NT2/D1 (cell line): ENCODE data around the gene NPLOC4.

Experiments used
- DNase-seq: peaks from one replicate; pipeline ENCODE4 v3.0.0-alpha.2; 2011; ENCODE audit warnings: low read depth, low spot score
- H3K27me3 ChIP-seq: 2 replicates; pipeline ENCODE4 v1.6.0; 2011; ENCODE audit warnings: mild to moderate bottlenecking; ENCODE audit not compliant: insufficient read length, insufficient read depth
- H3K36me3 ChIP-seq: 2 replicates; pipeline ENCODE4 v1.6.1; 2011; ENCODE audit warnings: mild to moderate bottlenecking, low read length, mixed read lengths; ENCODE audit not compliant: insufficient read depth, insufficient read length
- H3K4me1 ChIP-seq: 2 replicates; pipeline ENCODE4 v1.5.1; 2011; ENCODE audit not compliant: insufficient read depth, insufficient read length
- H3K4me3 ChIP-seq: 2 replicates; pipeline ENCODE4 v1.5.1; 2011; ENCODE audit warnings: low read depth; ENCODE audit not compliant: insufficient read length
- H3K9ac ChIP-seq: 2 replicates; pipeline ENCODE4 v1.6.0; 2011; ENCODE audit warnings: low read depth; ENCODE audit not compliant: insufficient read length
- H3K9me3 ChIP-seq: 2 replicates; pipeline ENCODE4 v1.5.1; 2011; ENCODE audit warnings: mild to moderate bottlenecking, low read length; ENCODE audit not compliant: insufficient read depth
- SUZ12 ChIP-seq: IDR thresholded peaks from 2 replicates; pipeline ENCODE4 v1.6.1; 2011; ENCODE audit not compliant: insufficient read length, insufficient read depth; ENCODE audit errors: extremely low read depth
- YY1 ChIP-seq: IDR thresholded peaks from 2 replicates; pipeline ENCODE4 v1.6.1; 2011; ENCODE audit not compliant: insufficient read length, insufficient read depth
- ZNF274 ChIP-seq: IDR thresholded peaks from 2 replicates; pipeline ENCODE4 v1.6.1; 2011; ENCODE audit warnings: mild to moderate bottlenecking, low read depth, low read length

NPLOC4 gene

GRCh38 chr17:81609541-81610311, 27.2 kb downstream of the NPLOC4 start:
- no peak for TF ChIP-seq YY1
- TF ChIP-seq SUZ12, result no peak
- no peak for TF ChIP-seq ZNF274
- peaks cover 85% of the 10 kb centered on the region for H3K36me3 ChIP-seq

GRCh38 chr17:81608605-81609004, 28.3 kb downstream of the NPLOC4 start:
- no peaks in the 10 kb centered on the region for H3K27me3 ChIP-seq
- DNase-seq, result no peak
- no peak overlapping the region for H3K9ac ChIP-seq
- no peak overlapping the region for H3K4me3 ChIP-seq
- peaks cover 86% of the 10 kb centered on the region for H3K36me3 ChIP-seq
- no peak for TF ChIP-seq SUZ12
- no peak for TF ChIP-seq ZNF274
- no peak for TF ChIP-seq YY1
- no peaks in the 10 kb centered on the region for H3K9me3 ChIP-seq
- no peaks in the 10 kb centered on the region for H3K4me1 ChIP-seq

More at GRCh38 chr17:81609541-81610311, 27.2 kb downstream of the NPLOC4 start:
- Histone ChIP-seq H3K9me3 (no peaks in the 10 kb centered on the region), H3K4me1 (no peaks in the 10 kb centered on the region), H3K4me3 (no peak overlapping the region), H3K27me3 (no peaks in the 10 kb centered on the region), H3K9ac (no peak overlapping the region)
- no peak for DNase-seq

- no peak for DNase-seq
- H3K27me3 ChIP-seq, result no peaks in the 10 kb centered on the region
- no peak overlapping the region for H3K9ac ChIP-seq
- peaks cover 86% of the 10 kb centered on the region for H3K36me3 ChIP-seq
- H3K4me3 ChIP-seq, result no peak overlapping the region
- no peaks in the 10 kb centered on the region for H3K9me3 ChIP-seq
- no peaks in the 10 kb centered on the region for H3K4me1 ChIP-seq
- TF ChIP-seq ZNF274 (no peak), SUZ12 (no peak), YY1 (no peak)
Observed at GRCh38 chr17:81608082-81608481, 28.8 kb downstream of the NPLOC4 start.

GRCh38 chr17:81607431-81607830, 29.5 kb downstream of the NPLOC4 start:
- Histone ChIP-seq H3K9me3 (no peaks in the 10 kb centered on the region), H3K9ac (no peak overlapping the region), H3K4me1 (no peaks in the 10 kb centered on the region), H3K4me3 (no peak overlapping the region), H3K27me3 (no peaks in the 10 kb centered on the region), H3K36me3 (peaks cover 86% of the 10 kb centered on the region)
- no peak for DNase-seq
- TF ChIP-seq YY1, result no peak
- TF ChIP-seq SUZ12, result no peak
- TF ChIP-seq ZNF274, result no peak

- no peaks in the 10 kb centered on the region for H3K4me1 ChIP-seq
- H3K9me3 ChIP-seq, result no peaks in the 10 kb centered on the region
- TF ChIP-seq YY1, result no peak
- no peak for TF ChIP-seq ZNF274
- no peak for TF ChIP-seq SUZ12
- H3K4me3 ChIP-seq, result no peak overlapping the region
- no peaks in the 10 kb centered on the region for H3K27me3 ChIP-seq
- peaks cover 89% of the 10 kb centered on the region for H3K36me3 ChIP-seq
- H3K9ac ChIP-seq, result no peak overlapping the region
- no peak for DNase-seq
Observed at GRCh38 chr17:81603846-81604610, 32.9 kb downstream of the NPLOC4 start.

- H3K4me3 ChIP-seq, result no peak overlapping the region
- H3K4me1 ChIP-seq, result no peaks in the 10 kb centered on the region
- no peaks in the 10 kb centered on the region for H3K27me3 ChIP-seq
- H3K36me3 ChIP-seq, result peaks cover 86% of the 10 kb centered on the region
- TF ChIP-seq SUZ12, result no peak
- no peak for TF ChIP-seq ZNF274
- no peak for TF ChIP-seq YY1
- DNase-seq, result peak; percentile 22
- H3K9ac ChIP-seq, result no peak overlapping the region
- H3K9me3 ChIP-seq, result no peaks in the 10 kb centered on the region
Observed at GRCh38 chr17:81601525-81602120, 35.3 kb downstream of the NPLOC4 start.
